ENCODE results near the gene SDF2. TPM values are rescaled to one million over a fixed set of nuclear protein-coding genes. Genes with fewer than 3 reads are reported as not detected.

The SDF2 gene
- total and polyA plus RNA-seq, 10 of the 15 experiments (the other 5 are each of a cell fraction or from before 2014, with no cell fraction given) = 29.8 to 81.0 (median 41.5) TPM

- TF ChIP-seq ATF2 (IDR thresholded peaks at IDR 0.05; ENCODE audit: low read length) = no peak
- TF ChIP-seq IKZF1 (conservative IDR thresholded peaks at IDR 0.05) = no peak
- no peak for TF ChIP-seq DPF2 (IDR thresholded peaks at IDR 0.05)
- no peak for TF ChIP-seq SREBF1 (IDR thresholded peaks at IDR 0.05; ENCODE audit: low read length)
Measured at GRCh38 chr17:28689011-28689410, 27.3 kb upstream of the SDF2 start (continued).

GRCh38 chr17:28688481-28688880 lies 26.8 kb upstream of the SDF2 start:
- Histone ChIP-seq H4K20me1 (ENCODE audit: control insufficient read depth, insufficient read depth) (no peaks in the 10 kb centered on the region; the same call in 1 of the 2 replicates), H3K9ac (ENCODE audit: control insufficient read depth, insufficient read depth, low read length) (no peak overlapping the region), H3K9me3 (replicated peaks; ENCODE audit: control insufficient read depth, insufficient read depth, low read length) (no peaks in the 10 kb centered on the region), H3K79me2 (ENCODE audit: control insufficient read depth, insufficient read depth, low read length) (no peaks in the 10 kb centered on the region), H2AFZ (ENCODE audit: control insufficient read depth, low read depth, low read length) (no peak overlapping the region), H3K27me3 (replicated peaks in 1 of 2; ENCODE audit: control insufficient read depth in 2 of 2, insufficient read depth in 2 of 2, low read length in 1 of 2) (no peaks in the 10 kb centered on the region), H3K4me1 (ENCODE audit: control insufficient read depth, insufficient read depth, low read length) (no peaks in the 10 kb centered on the region), H3K4me2 (ENCODE audit: control insufficient read depth, insufficient read depth) (no peak overlapping the region), H3K27ac (ENCODE audit: control insufficient read depth, insufficient read depth) (no peak overlapping the region), H3K4me3 (no peak overlapping the region), H3K36me3 (ENCODE audit: control insufficient read depth in 2 of 2, insufficient read depth in 2 of 2, low read length in 1 of 2) (peaks cover 29 to 49% of the 10 kb centered on the region in 2 experiments)
- DNase-seq (ENCODE audit: low read depth, low spot score) (no peak), ATAC-seq (no peak), FAIRE-seq (no peak)
- ChIA-PET CTCF (interaction anchor here (0.6 to 1.2 kb wide), 5 partner anchors 23 to 488 kb away, joined by 3 to 4 read pairs (median 3); partner anchors contain the start of gene PROCA1), POLR2A (interaction anchor here (0.7 to 1.2 kb wide), 3 partner anchors 41 to 209 kb away, joined by 3 to 4 read pairs (median 3); no protein-coding TSS in a partner anchor), SMC1A (ENCODE audit: uncharacterized antibody, unreplicated experiment) (interaction anchor here (0.9 kb wide), 1 partner anchor 10 kb away, joined by 3 read pairs; no protein-coding TSS in a partner anchor), RAD21 (ENCODE audit: unreplicated experiment) (no interaction called here)
- intact Hi-C loops (cut with micrococcal nuclease; ENCODE audit: unreplicated experiment) = no loop called here
- WGBS (ENCODE audit: insufficient coverage, insufficient replicate concordance, low lambda C conversion rate, missing lambda C conversion rate) = 99% methylated on average over 4 of the region's 4 CpGs
- no TSS peak for BruUV-seq (replicated peaks)
- in situ Hi-C loops (cut with MboI) = no loop called here
- no peak for TF ChIP-seq ZNF384 (IDR thresholded peaks at IDR 0.05; ENCODE audit: borderline replicate concordance, low read depth, low read length)
- no peak for TF ChIP-seq MXI1 (IDR thresholded peaks at IDR 0.05; ENCODE audit: low read depth, low read length)
- no peak for TF ChIP-seq NFXL1 (IDR thresholded peaks at IDR 0.05; ENCODE audit: borderline replicate concordance)
- TF ChIP-seq SMARCA5 (IDR thresholded peaks at IDR 0.05) = no peak
- TF ChIP-seq NR2C1 (IDR thresholded peaks at IDR 0.05) = no peak
- no peak for TF ChIP-seq ZSCAN29 (IDR thresholded peaks at IDR 0.05)
- TF ChIP-seq ATF3 (IDR thresholded peaks at IDR 0.05; ENCODE audit: borderline replicate concordance, extremely low read depth, low read depth, low read length) = no peak
- no peak for TF ChIP-seq EP300 (IDR thresholded peaks at IDR 0.05; ENCODE audit: borderline replicate concordance in 1 of 2, control insufficient read depth in 1 of 2, low read depth in 2 of 2, low read length in 2 of 2)
- no peak for TF ChIP-seq CREM (IDR thresholded peaks at IDR 0.05; ENCODE audit: low read depth)
- no peak for TF ChIP-seq FOXK2 (IDR thresholded peaks at IDR 0.05)
- no peak for TF ChIP-seq RBBP5 (conservative IDR thresholded peaks at IDR 0.05)
- no peak for TF ChIP-seq RAD21 (IDR thresholded peaks at IDR 0.05; ENCODE audit: insufficient read depth, low read depth, low read length)
- TF ChIP-seq PRDM15 (CRISPR knock-in tag; IDR thresholded peaks at IDR 0.05) = no peak

Measured in GM12878 (cell line).